NCI-H748 (cell line): ENCODE measurements around the gene EBF3.

ENCODE experiments used
- DNase-seq: peaks from one replicate; lab custom pipeline; 2025; ENCODE audit not compliant: unreplicated experiment; lab: John Stamatoyannopoulos, UW

EBF3 gene

GRCh38 chr10:129972145-129972965, 8.3 kb upstream of the EBF3 start:
- DNase-seq = no peak

- DNase-seq = peak; percentile 75
Measured at GRCh38 chr10:129971381-129972144, 7.5 kb upstream of the EBF3 start.

GRCh38 chr10:129970465-129971364, 6.6 kb upstream of the EBF3 start:
- DNase-seq = peak; percentile 46

GRCh38 chr10:129969911-129970464, 5.9 kb upstream of the EBF3 start:
- DNase-seq = no peak

GRCh38 chr10:129969184-129969910, 5.3 kb upstream of the EBF3 start:
- peak; percentile 64 for DNase-seq

- DNase-seq = peak; percentile 76
Measured at GRCh38 chr10:129968853-129969183, 4.7 kb upstream of the EBF3 start.

- no peak for DNase-seq
Measured at GRCh38 chr10:129968020-129968852, 4.2 kb upstream of the EBF3 start.

- DNase-seq = no peak
Measured at GRCh38 chr10:129967579-129968019, 3.5 kb upstream of the EBF3 start.

GRCh38 chr10:129966889-129967578, 3.0 kb upstream of the EBF3 start:
- DNase-seq = no peak

- DNase-seq = no peak
Measured at GRCh38 chr10:129966370-129966888, 2.4 kb upstream of the EBF3 start.

GRCh38 chr10:129965959-129966358, 1.9 kb upstream of the EBF3 start:
- no peak for DNase-seq

GRCh38 chr10:129965425-129965808, 1.3 kb upstream of the EBF3 start:
- DNase-seq = no peak

GRCh38 chr10:129964611-129965424, 744 bp upstream of the EBF3 start:
- peak; percentile 44 for DNase-seq

- peak; percentile 67 for DNase-seq
Measured at GRCh38 chr10:129962872-129963640, 1.0 kb downstream of the EBF3 start.

GRCh38 chr10:129962031-129962871, 1.8 kb downstream of the EBF3 start:
- DNase-seq = peak; percentile 32

- DNase-seq = no peak
Measured at GRCh38 chr10:129961157-129961701, 2.8 kb downstream of the EBF3 start.
